Measurements from ENCODE around the gene TBXT.
"Not testable (repeated sequence)": the region's sequence is repeated elsewhere in the genome, so short reads cannot be mapped to it uniquely, and the experiment has no call there.

The TBXT gene, protein sequence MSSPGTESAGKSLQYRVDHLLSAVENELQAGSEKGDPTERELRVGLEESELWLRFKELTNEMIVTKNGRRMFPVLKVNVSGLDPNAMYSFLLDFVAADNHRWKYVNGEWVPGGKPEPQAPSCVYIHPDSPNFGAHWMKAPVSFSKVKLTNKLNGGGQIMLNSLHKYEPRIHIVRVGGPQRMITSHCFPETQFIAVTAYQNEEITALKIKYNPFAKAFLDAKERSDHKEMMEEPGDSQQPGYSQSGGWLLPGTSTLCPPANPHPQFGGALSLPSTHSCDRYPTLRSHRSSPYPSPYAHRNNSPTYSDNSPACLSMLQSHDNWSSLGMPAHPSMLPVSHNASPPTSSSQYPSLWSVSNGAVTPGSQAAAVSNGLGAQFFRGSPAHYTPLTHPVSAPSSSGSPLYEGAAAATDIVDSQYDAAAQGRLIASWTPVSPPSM

DNA sequence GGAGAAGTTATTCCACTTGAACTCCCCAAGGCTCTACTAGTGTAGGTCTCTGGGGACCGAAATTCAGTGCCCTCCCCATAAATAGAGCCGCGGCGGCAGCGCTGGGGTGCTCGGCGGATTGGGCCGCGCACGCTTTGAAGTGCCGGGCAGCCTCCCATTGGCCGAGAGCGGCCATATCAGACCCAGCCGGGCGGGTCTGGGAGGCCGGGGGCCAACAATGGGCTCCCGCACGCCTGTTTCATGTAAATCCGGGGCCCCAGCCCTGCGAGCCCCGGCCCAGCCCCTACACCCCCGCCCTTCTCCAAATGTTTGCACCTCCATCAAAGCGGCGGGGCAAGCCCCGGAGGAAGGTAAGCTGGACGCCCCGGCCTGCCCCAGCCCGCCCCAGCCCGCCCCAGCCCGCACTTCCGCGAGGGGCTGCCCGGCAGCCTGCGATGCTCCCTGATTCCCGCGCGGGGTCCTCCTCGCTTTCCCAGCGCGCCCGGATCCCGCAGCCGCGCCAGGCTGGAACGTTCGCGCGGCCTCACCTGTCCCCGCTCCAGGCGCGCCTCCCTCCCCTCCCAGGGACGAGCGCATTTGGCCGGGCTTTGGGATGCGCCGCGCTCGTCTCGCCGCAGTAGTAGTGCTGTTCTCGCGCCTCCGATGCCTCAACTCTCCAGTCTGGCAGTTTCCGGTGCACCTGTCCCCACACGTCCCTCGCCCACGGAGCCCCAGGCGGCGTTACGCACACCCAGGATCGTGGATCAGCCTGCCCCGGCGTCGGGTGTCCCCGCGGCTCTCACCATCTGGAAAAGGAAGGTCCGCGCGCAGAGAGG, at the start of gene TBXT:
TSS of gene TBXT (minus strand) at position 51 of the 815 bp plus-strand sequence. CDS start 260 bp downstream, outside the sequence.
- in situ Hi-C loops (cut with HindIII; ENCODE audit: low sequenced_read_pairs), result no loop called here

DNA sequence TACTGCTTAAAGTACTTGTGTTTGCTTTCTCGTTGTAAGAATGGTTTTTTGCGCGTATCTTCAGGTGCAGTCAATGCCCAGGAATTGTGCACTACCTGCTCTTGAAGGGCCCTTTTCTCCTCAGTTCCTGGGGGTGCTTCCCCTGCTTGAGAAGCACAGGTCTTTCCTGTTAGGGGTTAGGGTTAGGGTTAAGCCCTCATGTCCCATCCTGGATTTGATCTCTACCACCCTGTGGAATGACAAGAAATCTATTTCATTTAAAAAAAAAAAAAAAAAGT, 39.6 kb upstream of the TBXT start:
- in situ Hi-C loops (cut with HindIII; ENCODE audit: low sequenced_read_pairs), result no loop called here

DNA sequence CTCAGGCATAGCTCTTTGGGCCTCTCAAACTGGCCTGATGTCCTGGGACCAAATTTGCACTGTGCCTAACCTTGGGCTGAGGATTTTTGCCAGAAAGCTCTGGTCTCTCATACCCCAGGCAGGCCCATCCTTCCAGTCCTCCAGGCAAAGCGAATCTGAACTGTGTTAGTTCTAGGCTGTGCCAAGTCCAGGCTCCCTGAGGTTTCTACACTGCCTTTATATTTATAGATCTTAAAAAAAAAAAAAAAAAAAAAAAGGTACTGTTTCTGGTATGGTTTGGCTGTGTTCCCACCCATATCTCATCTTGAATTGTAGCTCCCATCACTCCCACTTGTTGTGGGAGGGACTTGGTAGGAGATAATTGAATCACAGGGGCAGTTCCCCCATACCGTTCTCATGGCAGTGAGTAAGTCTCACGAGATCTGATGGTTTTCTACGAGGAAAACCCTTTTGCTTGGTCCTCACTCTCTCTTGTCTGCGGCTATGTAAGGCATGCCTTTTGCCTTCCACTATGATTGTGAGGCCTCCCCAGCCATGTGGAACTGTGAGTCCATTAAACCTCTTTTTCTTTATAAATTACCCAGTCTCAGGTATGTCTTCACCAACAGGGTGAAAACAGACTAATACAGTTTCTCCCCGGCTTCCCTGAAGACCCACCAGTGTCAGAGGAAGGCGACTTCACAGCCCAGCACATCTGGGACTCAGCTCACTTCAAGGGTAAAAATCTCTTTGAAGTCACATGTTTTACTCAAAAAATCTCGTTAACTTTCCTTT, 39.0 kb upstream of the TBXT start:
- in situ Hi-C loops (cut with HindIII; ENCODE audit: low sequenced_read_pairs), result no loop called here

DNA sequence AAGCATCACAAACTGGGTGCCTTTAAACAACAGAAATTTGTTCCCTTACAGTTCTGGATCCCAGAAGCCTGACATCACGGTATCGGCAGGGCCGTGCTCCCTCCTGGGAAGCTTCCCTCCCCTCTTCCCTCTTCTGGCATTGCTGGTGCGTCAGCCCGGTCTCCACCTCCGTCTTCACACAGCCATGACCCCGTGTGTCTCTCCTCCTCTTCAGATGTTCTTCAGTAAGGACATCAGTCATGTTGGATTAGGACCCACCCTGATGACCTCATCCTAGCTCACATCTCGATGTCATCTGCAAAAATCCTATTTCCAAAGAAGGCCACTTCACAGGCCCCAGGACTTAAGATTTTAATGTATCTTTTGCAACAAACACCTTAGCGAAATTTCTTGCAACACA, 38.4 kb upstream of the TBXT start:
- in situ Hi-C loops (cut with HindIII; ENCODE audit: low sequenced_read_pairs), result no loop called here

DNA sequence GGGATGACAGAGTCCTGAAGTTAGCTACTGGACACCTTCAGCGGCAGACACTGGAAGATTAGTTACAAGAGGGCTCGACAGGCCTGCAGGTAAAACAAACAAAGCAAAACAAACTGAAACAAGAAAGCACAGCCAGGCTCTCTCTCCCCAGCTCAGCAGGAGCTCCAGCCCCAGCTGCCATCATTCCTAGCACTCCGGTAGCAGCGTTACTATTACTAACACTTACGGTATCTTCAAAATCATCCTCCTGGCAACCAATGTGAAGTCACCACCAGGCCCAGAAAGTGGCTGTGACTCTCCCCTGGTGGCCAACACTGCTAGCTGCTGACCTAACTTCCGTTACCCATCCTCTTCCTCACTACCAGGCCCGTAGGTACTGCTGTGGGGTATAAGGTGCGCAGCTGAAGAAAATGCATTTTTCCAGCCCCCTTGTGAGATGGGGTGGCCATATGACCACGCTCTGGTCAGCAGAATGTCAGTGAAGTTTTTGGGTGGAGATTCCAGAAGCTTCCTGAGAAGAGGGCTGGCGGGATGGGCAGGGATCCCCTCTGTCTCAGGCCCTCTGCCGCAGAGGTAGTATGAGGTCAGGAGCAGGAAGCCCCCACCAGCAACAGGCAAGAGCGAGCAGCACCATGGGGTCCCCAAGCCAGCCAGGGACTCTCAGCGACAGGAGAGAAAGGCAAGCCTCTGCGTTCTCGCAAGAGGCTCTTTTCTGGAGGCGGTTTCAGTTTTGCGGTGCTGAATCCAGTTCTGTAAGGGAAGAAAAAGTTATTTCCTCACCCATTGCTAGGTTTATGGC, 37.4 kb upstream of the TBXT start:
- in situ Hi-C loops (cut with HindIII; ENCODE audit: low sequenced_read_pairs), result no loop called here

DNA sequence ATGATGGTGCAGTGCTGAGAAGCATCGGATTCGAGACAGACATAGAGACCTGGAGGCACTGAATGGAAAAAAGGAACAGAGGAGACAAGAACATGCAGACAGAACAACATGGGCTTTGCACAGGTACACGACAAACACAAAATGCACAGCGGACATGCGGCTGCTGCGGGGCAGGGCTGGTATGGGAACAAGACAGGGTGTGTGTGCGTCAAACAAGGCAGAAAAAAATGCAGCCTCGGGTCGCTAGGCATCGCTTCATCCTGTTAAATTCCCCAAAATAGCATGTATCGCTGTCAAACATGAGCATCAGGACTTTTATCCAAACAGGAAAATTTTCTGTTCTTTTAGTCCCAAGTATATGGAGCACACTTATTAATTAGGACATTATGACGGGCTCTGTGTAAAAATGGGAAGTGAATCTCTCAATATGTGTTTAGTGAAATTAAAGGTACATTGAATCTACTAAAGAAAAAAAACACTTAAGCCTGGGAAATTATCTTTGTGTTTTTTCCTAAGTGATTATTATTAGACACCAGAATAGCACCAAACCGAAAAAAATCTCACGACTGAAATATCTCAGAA, 36.1 kb upstream of the TBXT start:
- in situ Hi-C loops (cut with HindIII; ENCODE audit: low sequenced_read_pairs), result no loop called here

DNA sequence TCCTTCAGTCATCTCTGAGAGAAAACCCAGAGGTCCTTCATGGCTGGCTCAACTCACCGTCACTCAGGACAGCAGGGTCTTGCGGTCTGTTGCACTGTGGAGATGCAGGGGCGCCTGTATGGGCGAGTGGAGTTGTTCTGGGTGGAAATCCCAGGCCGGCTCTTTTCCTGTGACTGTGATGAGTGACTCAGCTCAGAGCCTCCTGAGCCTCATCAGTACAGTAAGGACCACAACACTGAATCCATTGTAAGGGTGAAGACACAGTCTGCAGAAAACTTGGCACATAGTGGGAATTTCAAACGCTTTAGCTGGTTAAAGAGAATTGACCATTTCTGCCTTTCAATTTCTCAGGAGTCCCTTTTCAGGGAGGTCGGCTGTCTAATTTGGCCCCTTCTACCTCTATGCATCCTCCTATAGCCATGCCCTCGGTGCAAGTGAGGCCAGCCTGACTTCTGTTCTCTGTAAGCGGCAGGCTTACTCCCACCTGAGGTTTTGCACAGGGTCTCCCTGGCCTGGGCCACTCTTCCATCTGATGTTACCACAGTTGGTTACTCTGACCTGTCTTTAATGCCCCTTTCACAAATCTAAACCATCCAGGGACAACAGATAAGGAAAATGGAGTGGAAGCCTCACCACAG, 35.5 kb upstream of the TBXT start:
- in situ Hi-C loops (cut with HindIII; ENCODE audit: low sequenced_read_pairs), result no loop called here

DNA sequence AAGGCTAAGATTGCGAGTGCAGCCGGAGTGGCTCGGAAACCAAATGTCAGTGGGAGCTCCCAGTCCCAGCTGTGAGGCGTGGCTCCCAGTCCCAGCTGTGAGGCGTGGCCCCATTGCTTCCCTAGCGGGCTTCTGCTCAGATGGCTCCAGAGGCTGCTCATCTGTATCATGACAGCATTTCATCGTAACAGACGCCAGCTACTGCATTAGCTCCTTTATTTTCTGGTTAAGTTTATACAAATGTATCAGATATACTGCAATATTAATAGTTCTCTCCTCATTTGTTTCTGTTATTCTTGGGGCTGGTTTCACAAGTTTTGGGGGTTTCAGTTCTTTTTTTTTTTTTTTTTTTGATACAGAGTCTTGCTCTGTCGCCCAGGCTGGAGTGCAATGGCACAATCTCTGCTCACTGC, 34.7 kb upstream of the TBXT start:
- in situ Hi-C loops (cut with HindIII; ENCODE audit: low sequenced_read_pairs), result no loop called here

DNA sequence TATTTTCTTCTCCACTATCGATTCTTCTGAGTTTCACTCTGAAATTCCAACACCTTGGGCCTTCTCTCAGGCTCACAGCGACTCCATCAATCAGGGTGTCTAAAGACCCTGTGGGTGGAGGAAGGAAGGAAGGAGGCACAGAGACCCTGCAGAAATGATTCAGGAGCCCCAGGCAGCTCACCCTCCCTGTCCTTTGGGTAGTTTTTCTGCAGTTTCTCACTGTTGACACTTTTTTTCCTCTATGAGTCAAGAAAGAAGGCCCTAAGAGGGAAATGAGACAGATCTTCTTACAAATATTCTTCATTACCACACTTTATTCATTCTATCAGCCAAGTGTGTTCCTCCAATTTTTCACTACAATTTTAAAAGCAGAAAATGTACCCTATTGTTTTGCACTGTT, 34.2 kb upstream of the TBXT start:
- in situ Hi-C loops (cut with HindIII; ENCODE audit: low sequenced_read_pairs), result no loop called here

DNA sequence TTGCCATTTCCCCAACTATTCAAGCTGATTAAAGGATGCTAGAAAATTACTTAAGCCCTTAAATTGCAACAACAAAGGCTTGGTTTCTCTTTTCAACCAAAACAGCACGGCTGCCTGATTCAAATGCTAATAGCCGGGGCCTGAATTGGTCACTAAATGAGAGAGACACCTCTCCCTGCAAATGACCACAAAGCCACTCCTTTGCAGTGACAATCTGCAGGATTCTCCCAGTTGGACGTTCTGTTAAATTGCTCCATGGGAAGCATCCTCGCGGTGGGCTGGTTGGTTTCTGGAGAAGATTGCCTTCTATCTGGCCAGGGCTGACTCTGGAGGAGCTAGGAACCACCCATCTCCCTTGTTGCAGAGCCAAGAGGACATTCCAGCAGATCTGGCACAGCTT, 29.7 kb upstream of the TBXT start:
- in situ Hi-C loops (cut with HindIII; ENCODE audit: low sequenced_read_pairs), result no loop called here

DNA sequence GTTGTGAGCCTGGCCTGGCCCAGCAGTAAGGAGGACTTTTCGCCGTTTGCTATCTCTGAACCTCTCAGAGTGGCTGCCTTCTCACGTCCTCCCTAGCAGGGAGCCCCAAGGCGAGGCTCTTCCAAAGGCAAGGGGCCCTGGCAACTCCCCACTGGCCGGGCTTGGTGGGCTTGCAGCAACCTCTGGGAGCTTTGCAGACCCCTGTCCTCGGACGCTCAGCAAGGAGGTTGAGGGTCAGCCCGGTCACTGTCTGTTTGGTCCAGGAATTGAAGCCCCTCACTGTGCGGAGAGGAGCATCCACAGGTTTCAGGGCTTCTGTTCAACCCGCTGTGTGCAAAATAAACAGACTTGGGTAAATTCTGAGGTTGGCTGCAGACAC, 28.2 kb upstream of the TBXT start:
- in situ Hi-C loops (cut with HindIII; ENCODE audit: low sequenced_read_pairs), result no loop called here

DNA sequence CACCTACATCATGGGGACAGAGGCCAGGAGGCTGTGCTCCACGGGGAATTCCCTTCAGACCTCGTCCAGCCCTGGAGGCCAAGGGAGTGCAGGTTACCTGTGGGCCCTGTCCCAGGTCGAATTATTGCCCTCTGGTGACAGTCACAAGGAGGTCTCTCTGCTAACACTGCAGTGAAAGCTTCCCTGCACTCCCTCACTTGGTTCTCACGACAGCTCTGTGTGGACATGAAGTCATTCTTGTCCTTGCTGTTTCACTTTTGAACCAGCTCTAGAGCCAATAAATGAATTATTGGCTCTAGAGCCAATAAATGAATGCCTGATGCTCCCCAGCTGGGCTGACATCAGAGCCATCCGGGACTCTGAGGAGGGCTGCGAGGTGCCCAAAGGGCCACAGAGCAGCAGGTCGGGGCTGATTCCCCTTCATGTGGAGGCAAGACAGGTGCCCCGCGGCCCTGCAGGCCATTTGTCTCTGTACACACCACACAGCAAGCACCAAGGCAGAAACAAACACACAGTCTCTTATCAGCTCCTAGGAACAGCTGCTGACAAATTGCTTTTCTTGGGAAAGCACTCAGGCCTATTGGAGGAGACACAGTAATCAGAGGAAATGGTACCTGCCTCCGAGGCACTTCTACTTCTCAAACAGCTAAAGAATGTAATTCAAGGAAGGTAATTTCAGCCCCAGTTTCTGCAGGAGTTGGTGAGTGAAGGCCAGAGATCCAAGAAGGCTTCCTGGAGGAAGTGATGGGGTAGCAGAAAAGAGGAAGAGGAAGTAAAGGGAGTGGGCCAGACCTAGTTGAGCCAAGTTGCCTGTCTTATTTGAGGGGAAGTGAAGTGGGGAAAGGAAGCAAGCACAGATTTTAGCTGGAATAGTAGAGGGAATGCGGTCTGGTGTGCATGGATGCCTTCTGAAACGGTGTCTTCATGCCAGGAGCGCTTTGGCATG, 27.5 kb upstream of the TBXT start:
- in situ Hi-C loops (cut with HindIII; ENCODE audit: low sequenced_read_pairs), result no loop called here

DNA sequence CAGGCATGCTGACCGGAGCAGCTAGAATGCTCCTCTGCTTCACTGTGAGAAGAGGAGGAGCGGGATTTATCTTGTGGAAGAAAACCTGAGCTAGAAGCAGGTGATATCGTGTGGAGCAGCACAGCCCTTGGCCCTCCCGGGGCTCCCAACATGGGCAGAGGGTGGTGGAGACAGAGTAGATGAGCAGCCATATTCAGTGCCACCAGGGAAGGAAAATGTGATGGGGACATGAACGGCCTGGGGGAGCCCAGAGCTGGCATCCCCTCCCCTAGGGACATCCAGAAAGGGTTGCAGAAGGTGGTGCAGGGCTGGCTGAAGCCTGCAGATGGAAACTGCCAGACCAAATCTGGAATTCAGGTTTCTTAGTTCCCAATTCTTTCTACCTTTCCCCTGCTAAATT, 24.9 kb upstream of the TBXT start:
- in situ Hi-C loops (cut with HindIII; ENCODE audit: low sequenced_read_pairs), result no loop called here

DNA sequence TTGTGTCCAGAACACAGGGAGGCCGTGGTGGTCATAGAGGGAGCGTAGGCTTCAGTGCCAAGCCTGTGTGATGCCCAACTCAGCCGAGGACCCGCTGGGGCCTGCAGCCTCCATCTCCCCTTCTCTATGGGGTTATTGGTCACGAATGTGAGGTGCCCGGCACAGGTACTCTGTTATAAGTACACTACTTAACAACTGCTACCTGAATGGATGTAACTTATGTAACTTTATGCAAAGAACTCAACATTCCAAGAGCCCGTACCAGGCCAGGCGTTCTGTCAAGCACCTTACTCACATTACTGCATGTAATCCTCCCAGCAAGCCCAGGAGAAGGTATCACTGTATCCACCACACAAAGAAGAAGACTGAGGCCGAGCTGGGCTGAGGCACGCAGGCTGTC, 24.5 kb upstream of the TBXT start:
- in situ Hi-C loops (cut with HindIII; ENCODE audit: low sequenced_read_pairs), result no loop called here

DNA sequence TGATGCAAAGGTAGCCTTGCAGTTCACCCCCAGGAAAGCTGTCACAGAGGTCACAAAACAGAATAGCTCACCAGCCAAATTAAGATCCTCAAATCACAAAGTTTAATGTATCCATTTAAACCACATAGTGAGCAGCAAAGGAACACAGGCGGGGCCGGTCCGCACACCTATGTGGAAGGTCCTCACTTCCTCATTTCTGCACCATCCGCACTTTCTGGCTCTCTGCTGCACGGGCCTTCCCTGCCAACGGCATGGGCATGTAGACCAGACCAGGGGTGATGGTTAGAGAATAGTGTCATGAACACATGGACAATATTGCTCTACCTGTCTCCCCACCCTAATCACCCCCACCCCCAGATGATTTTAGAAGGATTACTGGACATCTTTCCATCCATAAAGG, 12.1 kb upstream of the TBXT start:
- in situ Hi-C loops (cut with HindIII; ENCODE audit: low sequenced_read_pairs), result no loop called here

DNA sequence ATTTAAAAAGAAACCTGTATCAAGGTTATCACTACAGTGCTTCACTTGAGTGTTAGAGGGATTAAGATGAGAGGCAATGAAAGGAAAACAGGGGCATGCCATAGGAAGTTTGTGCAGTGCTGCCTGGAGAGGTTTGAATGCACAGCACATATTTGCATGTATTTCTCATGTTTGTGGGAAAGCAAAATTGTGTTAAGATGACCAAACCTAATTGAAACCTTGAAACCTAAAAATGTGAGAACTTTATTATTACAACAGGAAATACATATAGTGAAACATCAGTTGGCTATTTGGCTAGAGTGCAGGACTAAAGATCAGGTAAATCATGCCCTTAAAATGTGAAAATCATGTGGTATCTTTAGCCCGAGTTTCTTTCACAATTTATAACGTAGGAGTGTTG, 8.5 kb upstream of the TBXT start:
- in situ Hi-C loops (cut with HindIII; ENCODE audit: low sequenced_read_pairs), result no loop called here

DNA sequence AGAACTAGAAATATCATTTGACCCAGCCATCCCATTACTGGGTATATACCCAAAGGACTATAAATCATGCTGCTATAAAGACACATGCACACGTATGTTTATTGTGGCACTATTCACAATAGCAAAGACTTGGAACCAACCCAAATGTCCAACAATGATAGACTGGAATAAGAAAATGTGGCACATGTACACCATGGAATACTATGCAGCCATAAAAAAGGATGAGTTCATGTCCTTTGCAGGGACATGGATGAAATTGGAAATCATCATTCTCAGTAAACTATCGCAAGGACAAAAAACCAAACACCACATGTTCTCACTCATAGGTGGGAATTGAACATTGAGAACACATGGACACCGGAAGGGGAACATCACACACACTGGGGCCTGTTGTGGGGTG, 7.4 kb upstream of the TBXT start:
- in situ Hi-C loops (cut with HindIII; ENCODE audit: low sequenced_read_pairs), result not testable (repeated sequence)

DNA sequence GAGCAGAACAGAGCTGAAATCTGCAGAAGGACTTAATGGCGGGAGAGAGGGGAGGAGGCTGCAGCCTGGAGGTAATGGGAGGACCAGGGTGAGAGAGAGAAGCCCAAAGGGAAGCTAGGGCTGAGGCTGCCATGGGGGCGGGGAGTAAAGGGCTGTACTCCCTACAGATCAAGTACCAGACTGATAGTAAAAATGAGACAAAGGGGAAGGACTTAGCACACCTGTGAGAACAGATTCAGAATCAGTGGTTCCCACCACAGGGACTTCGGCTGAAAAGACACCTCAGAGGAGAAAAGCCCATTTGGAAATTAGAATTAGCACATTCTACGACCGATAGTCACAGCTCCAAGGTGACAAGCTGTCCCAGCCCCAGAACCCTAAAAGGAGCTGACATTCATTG, 6.4 kb upstream of the TBXT start:
- in situ Hi-C loops (cut with HindIII; ENCODE audit: low sequenced_read_pairs), result no loop called here
